Body of pancreas (tissue), 4 donors: ENCODE measurements around the gene MNAT1. TPM values are rescaled to one million over a fixed set of nuclear protein-coding genes. Genes with fewer than 3 reads are reported as not detected.
"Not testable (repeated sequence)": the region's sequence is repeated elsewhere in the genome, so short reads cannot be mapped to it uniquely, and the experiment has no call there.

ENCODE experiments used
- ATAC-seq: fragments of 150-250 bp; one replicate; pipeline ENCODE4 v1.9.1; 2016
- DNase-seq, 4 donors: peaks; one replicate each; pipeline ENCODE4 v3.0.0-alpha.2; 2019
- H3K27ac ChIP-seq, 4 donors: fragments of 200-600 bp; sonication (generic); 1 replicate in 3 of 4; 2 replicates in 1 of 4; pipeline versions ENCODE4 v1.5.1 to v1.6.1; 2016 to 2019; ENCODE audit warnings: mild to moderate bottlenecking in 1 of 4, mixed read lengths in 1 of 4, moderate library complexity in 1 of 4
- H3K27me3 ChIP-seq, 2 donors: fragments of 200-600 bp; sonication (generic); one replicate each; pipeline ENCODE4 v1.6.0; 2016; ENCODE audit warnings: mild to moderate bottlenecking in 1 of 2
- H3K36me3 ChIP-seq, 2 donors: fragments of 200-600 bp; sonication (generic); replicated peaks in 1 of 2; 2 replicates each; pipeline ENCODE4 v1.5.1; 2016; ENCODE audit warnings: low read depth in 2 of 2; ENCODE audit not compliant: insufficient read depth in 1 of 2
- H3K4me1 ChIP-seq: fragments of 200-600 bp; sonication (generic); one replicate; pipeline ENCODE4 v1.6.0; 2016
- H3K4me3 ChIP-seq, 2 donors: fragments of 200-600 bp; sonication (generic); 1 replicate in 1 of 2; 2 replicates in 1 of 2; pipeline ENCODE4 v1.5.1; 2016 to 2019
- H3K9me3 ChIP-seq, 3 donors: fragments of 200-600 bp; sonication (generic); 1 replicate in 2 of 3; 2 replicates in 1 of 3; pipeline ENCODE4 v1.5.1; 2016
- CTCF ChIP-seq, 7 experiments: fragments of 450-650 bp in 4 of 7; fragments of 200-600 bp in 3 of 7; sonication (generic) in 3 of 7; IDR thresholded peaks; one replicate each; pipeline ENCODE4 v1.5.1; 2016 to 2019; ENCODE audit warnings: antibody characterized with exemption in 7 of 7
- POLR2A ChIP-seq, 3 donors: fragments of 450-650 bp; IDR thresholded peaks; one replicate each; pipeline ENCODE4 v1.6.1; 2016; ENCODE audit warnings: antibody characterized with exemption in 3 of 3, mild to moderate bottlenecking in 2 of 3
- WGBS, 2 donors: methylation state at CpG; one replicate each; pipeline ENCODE4 v1.1.5; 2017; 5-methylcytosine and 5-hydroxymethylcytosine counted together
- intact Hi-C: fragments of 100-400 bp; cut with DNase I; formaldehyde crosslinking; loops from one replicate; pipeline ENCODE4 v1.15.1; 2023
- total RNA-seq, 2 donors: library from RNA; depleted of rRNA; stranded (reverse); fragments of >200 nt; gene quantifications; one replicate each; pipeline ENCODE4 v1.1.0, GENCODE V29; 2016

The MNAT1 gene
- total RNA-seq, 2 donors from 2014 or later, result 14.0 to 37.2 TPM

- H3K4me1 ChIP-seq, result no peaks in the 10 kb centered on the region
- intact Hi-C loops, result no loop called here
- no peaks in the 10 kb centered on the region for H3K36me3 ChIP-seq
- H3K9me3 ChIP-seq, result no peaks in the 10 kb centered on the region
- H3K27me3 ChIP-seq, result no peaks in the 10 kb centered on the region
- DNase-seq (no peak), ATAC-seq (no peak)
- H3K27ac ChIP-seq, result no peak overlapping the region
- no peak overlapping the region for H3K4me3 ChIP-seq
- no peak for TF ChIP-seq POLR2A (IDR thresholded peaks at IDR 0.05)
- no peak for TF ChIP-seq CTCF (IDR thresholded peaks at IDR 0.05)
Measured at GRCh38 chr14:60775296-60775695, 40.7 kb downstream of the MNAT1 start.

GRCh38 chr14:60777856-60778578 lies 43.5 kb downstream of the MNAT1 start:
- no peak for ATAC-seq
- H3K27ac ChIP-seq, result no peak overlapping the region

DNA sequence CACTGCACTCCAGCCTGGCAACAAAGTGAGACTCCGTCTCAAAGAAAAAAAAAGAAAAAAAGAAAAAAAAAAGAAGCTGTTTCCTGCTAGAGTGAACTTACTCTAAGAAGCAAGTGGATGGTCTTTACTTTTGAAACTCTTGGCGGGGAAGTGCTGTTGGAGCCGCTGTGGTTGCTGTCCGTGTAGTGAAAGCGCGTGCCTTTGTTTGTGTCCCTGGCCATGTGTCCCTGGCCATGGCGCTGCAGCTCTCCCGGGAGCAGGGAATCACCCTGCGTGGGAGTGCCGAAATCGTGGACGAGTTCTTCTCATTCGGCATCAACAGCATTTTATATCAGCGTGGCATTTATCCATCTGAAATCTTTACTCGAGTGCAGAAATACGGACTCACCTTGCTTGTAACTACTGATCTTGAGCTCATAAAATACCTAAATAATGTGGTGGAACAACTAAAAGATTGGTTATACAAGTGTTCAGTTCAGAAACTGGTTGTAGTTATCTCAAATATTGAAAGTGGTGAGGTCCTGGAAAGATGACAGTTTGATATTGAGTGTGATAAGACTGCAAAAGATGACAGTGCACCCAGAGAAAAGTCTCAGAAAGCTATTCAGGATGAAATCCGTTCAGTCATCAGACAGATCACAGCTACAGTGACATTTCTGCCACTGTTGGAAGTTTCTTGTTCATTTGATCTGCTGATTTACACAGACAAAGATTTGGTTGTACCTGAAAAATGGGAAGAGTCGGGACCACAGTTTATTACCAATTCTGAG lies 45.4 kb downstream of the MNAT1 start:
- intact Hi-C loops, DNase-seq, H3K36me3 ChIP-seq, H3K27me3 ChIP-seq, H3K4me3 ChIP-seq, H3K4me1 ChIP-seq, ATAC-seq, H3K27ac ChIP-seq, H3K9me3 ChIP-seq: not testable (repeated sequence)
- 95% methylated on average over 18 of the region's 18 CpGs for WGBS, 2 donors

More at GRCh38 chr14:60777856-60778578, 43.5 kb downstream of the MNAT1 start:
- Histone ChIP-seq H3K27me3 (no peaks in the 10 kb centered on the region), H3K9me3 (no peaks in the 10 kb centered on the region), H3K4me1 (no peaks in the 10 kb centered on the region), H3K36me3 (no peaks in the 10 kb centered on the region), H3K4me3 (no peak overlapping the region)
- no peak for TF ChIP-seq POLR2A (IDR thresholded peaks at IDR 0.05)
- TF ChIP-seq CTCF (IDR thresholded peaks at IDR 0.05), result no peak
- DNase-seq, result no peak
- intact Hi-C loops, result no loop called here

GRCh38 chr14:60780558-60780957 lies 46.0 kb downstream of the MNAT1 start:
- H3K27ac ChIP-seq, intact Hi-C loops, H3K9me3 ChIP-seq, DNase-seq, H3K27me3 ChIP-seq, H3K4me3 ChIP-seq, ATAC-seq, H3K36me3 ChIP-seq, H3K4me1 ChIP-seq: not testable (repeated sequence)

DNA sequence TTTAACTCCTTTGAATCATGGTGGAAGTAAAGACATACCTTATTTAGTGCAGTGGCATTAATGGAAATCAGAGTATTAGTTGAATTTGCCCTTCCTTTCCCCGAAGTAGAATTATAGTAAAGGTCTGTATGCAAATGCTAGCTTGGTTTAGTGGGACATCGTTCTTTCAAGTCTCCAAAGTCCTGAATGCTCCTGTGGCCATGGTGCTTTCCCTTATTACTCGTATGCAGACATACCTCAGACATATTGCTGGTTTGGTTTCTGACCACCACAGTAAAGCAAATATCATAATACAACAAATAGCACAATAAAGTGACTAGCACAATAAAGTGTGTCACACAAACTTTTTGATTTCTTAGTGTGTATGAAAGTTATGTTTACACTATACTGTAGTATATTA lies 52.3 kb downstream of the MNAT1 start:
- 89 to 93% methylated on average over 3 of the region's 3 CpGs for WGBS, 2 donors
- Histone ChIP-seq H3K36me3 (no peaks in the 10 kb centered on the region), H3K4me3 (no peak overlapping the region), H3K27me3 (no peaks in the 10 kb centered on the region), H3K27ac (no peak overlapping the region), H3K9me3 (no peaks in the 10 kb centered on the region), H3K4me1 (no peaks in the 10 kb centered on the region)
- DNase-seq, result no peak
- TF ChIP-seq CTCF (IDR thresholded peaks at IDR 0.05), result no peak
- TF ChIP-seq POLR2A (IDR thresholded peaks at IDR 0.05), result no peak
- intact Hi-C loops, result no loop called here
- ATAC-seq, result no peak
